GM12864 (cell line): Measurements from ENCODE around the gene FAM184B.

ENCODE experiments used
- DNase-seq: peaks from one replicate; pipeline ENCODE4 v3.0.0-alpha.2; 2011; ENCODE audit warnings: low read depth
- H3K4me3 ChIP-seq: 2 replicates; pipeline ENCODE4 v1.5.1; 2011; ENCODE audit warnings: mild to moderate bottlenecking, low read depth, low read length, control low read depth
- CTCF ChIP-seq: IDR thresholded peaks from 2 replicates; pipeline ENCODE4 v1.5.1; 2011; ENCODE audit warnings: low read depth, mild to moderate bottlenecking, moderate library complexity, low read length, control low read depth, inconsistent platforms; ENCODE audit errors: missing control alignments

Gene FAM184B

GRCh38 chr4:17773135-17773698 is 8.2 kb downstream of the FAM184B start:
- DNase-seq, result no peak
- no peak for TF ChIP-seq CTCF
- H3K4me3 ChIP-seq, result no peak overlapping the region

GRCh38 chr4:17771284-17771908 is 10.0 kb downstream of the FAM184B start:
- TF ChIP-seq CTCF, result no peak
- H3K4me3 ChIP-seq, result no peak overlapping the region
- no peak for DNase-seq

- DNase-seq, result no peak
These were observed 10.6 kb downstream of the FAM184B start for GRCh38 chr4:17770845-17771244.

GRCh38 chr4:17769406-17770174 is 11.8 kb downstream of the FAM184B start:
- TF ChIP-seq CTCF, result no peak
- DNase-seq, result no peak

More at GRCh38 chr4:17770845-17771244, 10.6 kb downstream of the FAM184B start:
- no peak for TF ChIP-seq CTCF
- no peak overlapping the region for H3K4me3 ChIP-seq

GRCh38 chr4:17766826-17767458 is 14.5 kb downstream of the FAM184B start:
- no peak for DNase-seq
- H3K4me3 ChIP-seq, result no peak overlapping the region
- TF ChIP-seq CTCF, result no peak

More at GRCh38 chr4:17769406-17770174, 11.8 kb downstream of the FAM184B start:
- no peak overlapping the region for H3K4me3 ChIP-seq

GRCh38 chr4:17765514-17766286 is 15.7 kb downstream of the FAM184B start:
- TF ChIP-seq CTCF, result no peak
- no peak overlapping the region for H3K4me3 ChIP-seq
- DNase-seq, result no peak
